Right renal cortex interstitium (tissue), 3 donors: ENCODE measurements around the gene PCBP4. TPM values are rescaled to one million over a fixed set of nuclear protein-coding genes. Genes with fewer than 3 reads are reported as not detected.

Experiments
- DNase-seq, 3 donors: peaks; one replicate each; pipeline ENCODE4 v3.0.0-alpha.2; 2013; ENCODE audit warnings: low read depth in 3 of 3, low spot score in 2 of 3
- polyA plus RNA-seq, 3 donors: library from polyadenylated mRNA; unstranded; fragments of 120-200 nt; gene quantifications; one replicate each; pipeline ENCODE4 v1.2.1, GENCODE V29; 2013; ENCODE audit not compliant: insufficient read length in 3 of 3

PCBP4 gene
- 10 to 100 TPM; 47.8 to 51.4 (median 49.5) TPM for polyA plus RNA-seq

- no peak for DNase-seq
These were observed at the start of gene PCBP4 for GRCh38 chr3:51967384-51968169. Gene PCBP4, minus strand, starts transcription at chr3:51967454. Its CDS starts 6,214 bp downstream, at chr3:51961240.

GRCh38 chr3:52015438-52016228 lies 48.4 kb upstream of the PCBP4 start:
- DNase-seq: no peak

- DNase-seq: no peak
These were observed 47.4 kb upstream of the PCBP4 start for GRCh38 chr3:52014613-52015012.

- no peak for DNase-seq
These were observed 46.7 kb upstream of the PCBP4 start for GRCh38 chr3:52013802-52014598.

- DNase-seq: no peak
These were observed 45.4 kb upstream of the PCBP4 start for GRCh38 chr3:52012699-52013098.

- no peak for DNase-seq
These were observed 43.2 kb upstream of the PCBP4 start for GRCh38 chr3:52010431-52010830.

GRCh38 chr3:52007291-52007690 lies 40.0 kb upstream of the PCBP4 start:
- DNase-seq: no peak

- DNase-seq: no peak
These were observed 39.5 kb upstream of the PCBP4 start for GRCh38 chr3:52006820-52007133.

GRCh38 chr3:52006017-52006819 lies 39.0 kb upstream of the PCBP4 start:
- no peak for DNase-seq

- peak in 2 of 3 donors; percentile 57 to 67 for DNase-seq
These were observed 38.3 kb upstream of the PCBP4 start for GRCh38 chr3:52005571-52005986.

GRCh38 chr3:52004906-52005395 lies 37.7 kb upstream of the PCBP4 start:
- no peak for DNase-seq

- no peak for DNase-seq
These were observed 37.0 kb upstream of the PCBP4 start for GRCh38 chr3:52004163-52004787.

- DNase-seq: no peak
These were observed 35.5 kb upstream of the PCBP4 start for GRCh38 chr3:52002748-52003147.

GRCh38 chr3:52001443-52001974 lies 34.3 kb upstream of the PCBP4 start:
- DNase-seq: peak in 2 of 3 donors; percentile 65 to 74

GRCh38 chr3:51999846-52000245 lies 32.6 kb upstream of the PCBP4 start:
- DNase-seq: no peak

- DNase-seq: no peak
These were observed 31.5 kb upstream of the PCBP4 start for GRCh38 chr3:51998774-51999173.

- no peak for DNase-seq
These were observed 30.8 kb upstream of the PCBP4 start for GRCh38 chr3:51997935-51998596.

GRCh38 chr3:51997172-51997571 lies 29.9 kb upstream of the PCBP4 start:
- no peak for DNase-seq
